Activated CD4-positive, alpha-beta T cell treated with anti-CD3 and anti-CD28 coated beads, Interleukin-2, amount 50 U/mL, for 16 hours (primary cell): ENCODE results near the gene SLC51A.
A peak's percentile ranks its signal among the peaks of the same experiment; 100 is the strongest.
"Not testable (repeated sequence)": the region's sequence is repeated elsewhere in the genome, so short reads cannot be mapped to it uniquely, and the experiment has no call there.

Source experiments
- DNase-seq: peaks from one replicate; pipeline ENCODE4 v3.0.0-alpha.2; 2020

SLC51A gene

DNA sequence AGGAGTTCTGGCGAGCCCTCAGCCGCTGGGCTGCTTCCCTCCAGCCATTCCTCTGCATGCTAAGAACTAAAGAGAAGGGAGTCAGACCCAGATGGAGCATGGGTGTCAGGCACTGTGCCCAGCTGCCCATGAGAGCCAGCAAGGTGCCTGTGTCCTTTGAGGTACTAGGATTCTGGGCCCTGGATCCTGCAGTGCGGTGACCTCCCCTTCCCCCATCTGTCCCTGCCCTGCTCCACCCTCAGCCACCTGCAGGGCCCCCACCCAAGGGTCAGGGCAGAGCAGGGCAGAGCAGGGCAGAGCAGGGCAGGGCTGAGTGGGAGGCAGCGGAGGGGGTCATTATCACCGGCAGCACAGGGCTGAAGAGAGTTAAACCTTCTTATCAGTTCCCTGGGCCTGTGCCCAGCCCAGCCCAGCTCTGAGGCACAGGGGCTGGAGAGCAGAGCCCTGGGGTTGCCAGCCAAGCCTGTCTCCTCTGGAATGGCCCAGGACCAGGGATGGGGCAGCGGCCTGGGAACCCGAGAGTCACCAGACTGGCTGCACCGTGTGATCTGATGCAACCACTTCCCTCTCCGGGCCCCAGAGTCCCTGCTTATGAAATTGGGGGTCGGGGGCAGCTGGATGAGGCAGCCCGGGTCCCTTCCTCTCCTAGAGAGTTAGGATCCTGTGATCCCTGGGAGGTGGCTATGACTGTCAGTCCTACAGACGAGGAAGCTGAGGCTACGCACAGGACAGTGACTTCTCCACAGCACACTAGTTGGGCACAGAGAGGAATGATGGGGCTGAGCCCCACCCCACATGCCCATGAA lies 22.4 kb upstream of the SLC51A start:
- no peak for DNase-seq

- no peak for DNase-seq
Observed at GRCh38 chr3:196194542-196194915, 21.8 kb upstream of the SLC51A start.

GRCh38 chr3:196195664-196196265 lies 20.6 kb upstream of the SLC51A start:
- no peak for DNase-seq

DNA sequence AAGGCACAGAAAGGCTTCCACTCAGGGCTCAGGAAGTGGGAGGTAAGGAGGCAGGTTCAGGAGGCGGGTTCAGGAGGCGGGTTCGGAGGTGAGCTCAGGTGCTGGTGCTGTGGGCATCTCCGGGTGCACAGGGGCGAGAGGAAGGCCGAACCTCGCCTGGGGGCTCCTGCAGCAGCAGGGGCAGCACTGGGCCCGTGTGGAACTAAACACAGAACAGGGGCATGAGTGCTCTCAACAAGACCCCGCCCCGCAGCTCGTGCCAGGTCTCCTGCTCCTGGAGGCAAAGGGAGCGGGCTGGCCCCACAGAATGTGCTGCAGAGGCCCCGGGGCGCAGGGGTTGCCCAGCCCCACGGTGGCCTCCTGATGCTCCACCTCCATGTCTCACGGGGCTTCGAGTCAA lies 18.8 kb upstream of the SLC51A start:
- no peak for DNase-seq

DNA sequence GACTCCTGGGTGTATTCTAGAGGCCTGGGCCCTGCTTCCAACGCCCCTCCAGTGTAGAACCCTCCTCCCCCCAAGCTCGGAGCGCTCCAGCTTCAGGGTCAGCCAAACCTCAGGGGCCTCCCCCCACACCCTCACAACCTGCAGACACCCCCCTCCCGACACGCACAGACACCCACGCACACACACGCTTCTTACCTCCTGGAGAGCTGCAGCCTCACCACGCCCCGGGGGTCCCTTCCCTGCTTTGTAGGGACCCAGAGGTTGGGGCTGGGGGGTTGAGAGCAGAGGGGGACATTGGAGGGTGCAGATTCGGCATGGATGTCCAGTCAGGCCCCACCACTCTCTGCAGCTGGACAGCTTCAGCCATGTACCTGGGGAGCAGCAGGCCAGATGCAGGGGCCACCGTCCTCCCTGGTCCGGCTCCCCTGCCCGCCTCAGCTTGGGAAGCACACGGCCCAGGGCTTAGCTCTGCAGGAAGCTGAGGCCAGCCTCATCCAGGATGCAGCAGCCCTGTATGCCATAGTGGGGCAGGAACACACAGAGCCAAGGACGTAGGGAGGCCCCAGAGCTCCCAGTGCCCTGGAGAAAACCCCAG lies 18.2 kb upstream of the SLC51A start:
- no peak for DNase-seq

DNA sequence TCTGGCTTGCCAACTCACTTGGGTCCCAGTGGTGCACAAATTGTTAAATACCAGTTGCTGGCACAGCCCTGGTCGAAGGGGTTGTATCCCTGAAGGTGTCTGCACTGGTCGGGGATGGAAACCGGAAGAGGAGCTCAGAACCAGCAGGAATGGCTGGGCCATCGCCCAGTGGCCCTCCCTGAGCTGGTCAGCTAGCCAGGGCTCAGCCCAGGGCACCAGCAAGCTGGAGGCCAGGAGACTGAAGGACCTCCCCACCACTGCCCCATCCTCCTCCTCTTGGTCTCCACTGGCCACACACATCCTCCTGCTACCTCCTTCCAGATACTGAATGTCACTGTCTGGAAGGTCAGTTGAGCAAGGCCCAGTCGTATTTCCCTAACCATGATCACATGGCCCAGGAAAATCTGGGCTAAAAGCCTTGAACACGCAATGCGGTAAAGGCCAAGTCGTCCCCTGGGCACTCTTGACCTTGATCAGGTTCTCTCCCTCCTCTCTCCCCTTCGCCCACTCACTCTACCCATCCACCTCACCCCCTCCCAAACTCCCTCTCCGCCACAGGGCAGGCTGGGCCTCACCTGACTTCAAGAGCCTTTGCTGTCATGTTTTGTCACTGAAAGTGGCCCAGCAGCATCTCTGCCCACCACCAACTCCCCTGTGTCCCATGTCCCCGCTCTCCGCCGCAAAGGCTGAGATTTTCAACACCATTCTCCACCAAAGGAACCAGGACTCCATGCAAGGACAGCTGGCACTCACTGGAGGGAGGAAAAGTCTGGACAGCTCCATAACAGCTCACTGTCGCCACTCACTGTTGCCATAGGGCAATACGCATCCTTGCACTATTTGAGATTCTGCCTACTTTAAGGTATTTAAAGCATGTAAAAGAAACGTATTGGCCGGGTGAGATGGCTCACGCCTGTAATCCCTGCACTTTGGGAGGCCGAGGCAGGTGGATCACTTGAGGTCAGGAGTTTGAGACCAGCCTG lies 17.3 kb upstream of the SLC51A start:
- no peak for DNase-seq

DNA sequence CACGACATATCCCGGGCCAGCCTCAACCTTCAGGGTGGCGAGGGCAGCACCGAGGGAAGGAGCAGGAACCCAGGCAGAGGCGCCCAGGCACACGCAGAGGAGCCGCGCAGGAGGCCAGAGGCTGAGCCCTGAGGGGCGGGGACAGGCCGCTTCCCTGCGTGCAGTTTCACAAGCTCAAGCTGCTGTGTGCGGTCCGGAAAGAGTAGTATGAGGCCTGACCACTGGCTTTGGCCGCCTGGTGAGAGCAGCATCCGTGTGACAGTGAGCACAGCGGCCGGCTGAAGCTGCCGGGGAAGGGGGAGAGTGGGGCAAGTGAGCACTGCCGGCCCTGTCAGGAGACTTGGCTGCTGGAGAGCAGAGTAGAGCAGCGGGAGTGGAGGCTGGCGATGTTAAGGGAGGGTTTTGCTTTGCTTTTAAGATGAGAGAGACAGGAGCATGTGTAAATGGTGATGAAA lies 13.8 kb upstream of the SLC51A start:
- DNase-seq: no peak

DNA sequence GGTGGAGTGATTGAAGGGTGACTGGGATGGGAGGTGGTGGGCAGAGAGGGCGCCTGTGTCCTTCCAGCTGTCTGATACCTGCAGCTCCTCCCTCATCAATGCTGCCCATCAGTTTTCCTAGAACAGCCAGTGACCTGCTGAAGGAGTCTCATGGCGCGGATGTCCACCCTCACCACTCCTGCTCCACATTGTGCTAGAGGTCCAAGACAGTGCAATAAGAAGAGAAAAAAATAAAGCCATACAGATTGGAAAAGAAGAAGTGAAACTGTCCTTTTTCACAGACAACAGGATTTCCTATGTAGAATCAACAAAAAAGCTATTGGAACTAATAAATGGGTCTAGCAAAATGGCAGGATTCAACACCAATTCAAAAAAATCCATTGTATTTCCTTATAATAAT lies 12.5 kb upstream of the SLC51A start:
- no peak for DNase-seq

- not testable (repeated sequence) for DNase-seq
Observed at GRCh38 chr3:196205442-196206205, 10.7 kb upstream of the SLC51A start.

DNA sequence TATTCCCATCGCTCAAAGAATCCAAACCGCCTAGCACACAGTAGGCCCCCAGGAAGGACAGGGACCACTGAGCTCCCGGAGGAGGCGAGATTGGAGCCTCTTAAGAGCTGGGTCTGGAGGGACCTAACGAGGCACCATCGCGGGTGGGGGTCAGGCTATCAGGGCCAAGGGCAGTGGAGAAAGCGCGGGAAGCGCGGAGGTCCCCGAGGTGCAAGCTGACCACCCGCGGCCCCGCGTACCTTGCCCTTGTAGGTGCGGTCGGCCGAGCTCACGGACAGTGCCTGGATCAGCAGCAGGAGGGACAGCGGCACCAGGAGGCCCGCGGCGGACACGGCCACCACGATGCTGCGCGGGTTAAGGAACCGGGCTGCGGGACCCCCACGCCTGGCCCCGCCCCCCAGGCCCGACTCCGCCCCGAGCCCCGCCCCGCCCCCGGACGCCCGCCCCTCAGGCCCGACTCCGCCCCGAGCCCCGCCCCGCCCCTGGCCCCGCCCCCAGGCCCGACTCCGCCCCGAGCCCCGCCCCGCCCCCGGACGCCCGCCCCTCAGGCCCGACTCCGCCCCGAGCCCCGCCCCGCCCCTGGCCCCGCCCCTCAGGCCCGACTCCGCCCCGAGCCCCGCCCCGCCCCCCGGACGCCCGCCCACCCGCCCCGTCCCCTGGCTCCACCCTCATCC lies 9.0 kb upstream of the SLC51A start:
- no peak for DNase-seq

GRCh38 chr3:196207833-196208607 lies 8.3 kb upstream of the SLC51A start:
- peak; percentile 72 for DNase-seq

GRCh38 chr3:196208942-196209695 lies 7.2 kb upstream of the SLC51A start:
- DNase-seq: no peak

DNA sequence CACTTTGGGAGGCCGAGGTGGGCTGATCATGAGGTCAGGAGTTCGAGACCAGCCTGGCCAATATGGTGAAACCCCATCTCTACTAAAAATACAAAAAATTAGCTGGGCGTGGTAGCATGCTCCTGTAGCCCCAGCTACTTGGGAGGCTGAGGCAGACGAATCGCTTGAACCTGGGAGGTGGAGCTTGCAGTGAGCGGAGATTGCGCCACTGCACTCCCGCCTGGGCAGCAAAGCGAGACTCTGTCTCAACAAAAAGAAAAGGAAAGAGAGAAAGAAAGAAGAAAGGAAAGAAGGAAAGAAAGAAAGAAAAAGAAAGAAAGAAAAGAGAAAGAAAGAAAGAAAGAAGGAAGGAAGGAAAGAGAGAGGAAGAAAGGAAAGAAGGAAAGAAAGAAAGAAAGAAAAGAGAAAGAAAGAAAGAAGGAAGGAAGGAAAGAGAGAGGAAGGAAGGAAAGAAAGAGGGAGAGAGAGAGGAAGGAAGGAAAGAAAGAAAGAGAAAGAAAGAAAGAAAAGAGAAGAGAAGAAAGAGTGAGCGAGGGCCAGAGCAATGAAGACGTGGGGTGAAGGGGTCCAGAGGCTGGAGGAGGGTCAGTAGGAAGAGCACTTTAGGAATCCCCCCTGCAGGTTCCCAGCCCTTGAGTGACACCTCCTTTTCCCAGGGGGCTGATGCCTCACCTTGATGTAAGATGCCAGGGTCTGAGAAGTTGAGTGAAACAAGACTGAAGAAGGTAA lies 6.2 kb upstream of the SLC51A start:
- DNase-seq: not testable (repeated sequence)

GRCh38 chr3:196210673-196211556 lies 5.4 kb upstream of the SLC51A start, which contains the start of gene ZDHHC19:
Gene ZDHHC19, minus strand, starts transcription at chr3:196211400. Its CDS starts 85 bp downstream, at chr3:196211315.
- no peak for DNase-seq

- DNase-seq: no peak
Observed at GRCh38 chr3:196214783-196215441, 1.4 kb upstream of the SLC51A start.

- DNase-seq: no peak
Observed at GRCh38 chr3:196215493-196216020, 777 bp upstream of the SLC51A start.

- no peak for DNase-seq
Observed at GRCh38 chr3:196216681-196217211, 412 bp downstream of the SLC51A start.
